GM12865 (cell line): ENCODE data around the gene STK11.
A peak's percentile ranks its signal among the peaks of the same experiment; 100 is the strongest.

ENCODE experiments used
- DNase-seq: peaks from one replicate; pipeline ENCODE4 v3.0.0; 2010; ENCODE audit warnings: low read depth
- H3K4me3 ChIP-seq: 2 replicates; pipeline ENCODE4 v1.5.1; 2011; ENCODE audit warnings: mild to moderate bottlenecking, low read depth, low read length, control low read depth
- TF ChIP-seq, protein P1 (sequence below): IDR thresholded peaks from 2 replicates; pipeline ENCODE4 v1.5.1; 2011; ENCODE audit warnings: low read length, control low read depth, low read depth, inconsistent platforms; ENCODE audit not compliant: insufficient read depth; ENCODE audit errors: missing control alignments

Gene STK11

DNA sequence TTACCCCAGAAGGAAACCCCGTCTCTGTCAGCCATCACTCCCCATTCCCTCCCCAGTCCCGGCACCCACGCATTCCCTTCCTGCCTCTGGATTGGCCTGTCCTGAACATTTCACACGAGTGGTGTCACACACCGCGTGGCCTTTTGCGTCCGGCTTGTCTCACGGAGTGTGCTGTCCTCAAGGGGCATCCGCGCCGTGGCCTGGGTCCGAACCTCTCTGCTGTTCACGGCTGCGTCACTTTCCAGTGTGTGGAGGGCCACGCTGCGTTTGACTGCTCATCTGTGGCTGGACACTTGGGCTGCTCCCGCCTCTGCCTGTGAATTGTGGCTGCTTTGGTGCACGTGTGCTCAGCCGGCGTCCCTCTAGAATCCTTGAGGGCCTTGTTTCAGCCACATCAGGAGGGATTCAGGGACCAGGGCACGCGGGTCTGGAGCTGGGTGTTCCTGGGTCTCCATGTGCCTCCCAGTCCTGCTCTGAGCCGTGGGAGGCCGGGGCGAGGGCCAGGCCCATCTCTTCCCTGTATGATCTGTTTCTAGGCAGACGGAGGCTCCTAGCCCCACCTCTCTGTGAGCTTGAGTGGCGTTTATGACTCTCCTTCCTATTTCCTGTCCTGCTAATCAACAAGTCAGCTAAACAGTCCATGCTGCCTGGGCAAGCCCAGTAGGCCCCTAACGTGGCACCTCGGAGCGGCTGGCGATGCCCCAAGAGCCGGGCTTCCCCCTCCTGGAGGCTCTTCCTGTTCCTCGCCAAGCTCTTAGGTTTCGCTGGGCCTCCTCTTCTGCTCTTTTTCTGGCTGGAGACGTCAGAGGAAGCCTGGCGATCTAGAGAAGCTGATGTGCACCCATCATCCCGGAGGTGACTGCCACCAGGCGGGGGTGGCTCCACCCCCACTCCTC is 8.1 kb downstream of the STK11 start:
- peak; percentile 74 for DNase-seq
- peak overlapping the region; percentile 26 for H3K4me3 ChIP-seq
- TF ChIP-seq, protein P1, sequence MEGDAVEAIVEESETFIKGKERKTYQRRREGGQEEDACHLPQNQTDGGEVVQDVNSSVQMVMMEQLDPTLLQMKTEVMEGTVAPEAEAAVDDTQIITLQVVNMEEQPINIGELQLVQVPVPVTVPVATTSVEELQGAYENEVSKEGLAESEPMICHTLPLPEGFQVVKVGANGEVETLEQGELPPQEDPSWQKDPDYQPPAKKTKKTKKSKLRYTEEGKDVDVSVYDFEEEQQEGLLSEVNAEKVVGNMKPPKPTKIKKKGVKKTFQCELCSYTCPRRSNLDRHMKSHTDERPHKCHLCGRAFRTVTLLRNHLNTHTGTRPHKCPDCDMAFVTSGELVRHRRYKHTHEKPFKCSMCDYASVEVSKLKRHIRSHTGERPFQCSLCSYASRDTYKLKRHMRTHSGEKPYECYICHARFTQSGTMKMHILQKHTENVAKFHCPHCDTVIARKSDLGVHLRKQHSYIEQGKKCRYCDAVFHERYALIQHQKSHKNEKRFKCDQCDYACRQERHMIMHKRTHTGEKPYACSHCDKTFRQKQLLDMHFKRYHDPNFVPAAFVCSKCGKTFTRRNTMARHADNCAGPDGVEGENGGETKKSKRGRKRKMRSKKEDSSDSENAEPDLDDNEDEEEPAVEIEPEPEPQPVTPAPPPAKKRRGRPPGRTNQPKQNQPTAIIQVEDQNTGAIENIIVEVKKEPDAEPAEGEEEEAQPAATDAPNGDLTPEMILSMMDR: no peak

DNA sequence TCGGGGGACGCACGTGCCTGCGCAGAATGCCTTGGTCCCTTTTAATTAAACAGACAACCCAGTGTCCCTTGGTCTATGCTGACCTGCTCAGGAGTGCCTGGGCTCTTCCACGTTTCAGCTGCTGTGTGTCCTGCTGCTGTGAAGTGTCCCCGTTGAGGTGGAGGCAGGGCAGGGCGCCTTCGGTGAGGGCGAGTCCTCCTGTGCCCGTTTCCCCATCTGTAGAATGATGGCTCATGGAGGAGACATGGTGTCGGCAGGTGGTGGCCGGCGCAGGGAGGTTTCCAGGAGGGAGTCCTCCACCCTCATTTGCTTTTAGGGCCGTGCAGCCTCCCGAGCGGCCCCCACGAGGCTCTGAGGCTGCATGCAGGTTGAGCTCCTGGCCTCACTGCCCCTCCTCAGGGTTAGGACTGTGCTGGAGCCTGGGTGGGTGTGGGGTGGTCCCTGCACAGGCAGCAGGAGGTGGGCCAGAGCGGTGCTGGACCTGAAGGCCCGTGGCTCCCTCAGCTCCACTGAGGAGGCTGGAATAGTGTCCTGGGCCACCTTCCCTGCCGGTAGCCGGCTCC is 8.8 kb downstream of the STK11 start:
- H3K4me3 ChIP-seq: no peak overlapping the region; the same call in 1 of the 2 replicates
- TF ChIP-seq, protein P1: no peak
- DNase-seq: no peak

DNA sequence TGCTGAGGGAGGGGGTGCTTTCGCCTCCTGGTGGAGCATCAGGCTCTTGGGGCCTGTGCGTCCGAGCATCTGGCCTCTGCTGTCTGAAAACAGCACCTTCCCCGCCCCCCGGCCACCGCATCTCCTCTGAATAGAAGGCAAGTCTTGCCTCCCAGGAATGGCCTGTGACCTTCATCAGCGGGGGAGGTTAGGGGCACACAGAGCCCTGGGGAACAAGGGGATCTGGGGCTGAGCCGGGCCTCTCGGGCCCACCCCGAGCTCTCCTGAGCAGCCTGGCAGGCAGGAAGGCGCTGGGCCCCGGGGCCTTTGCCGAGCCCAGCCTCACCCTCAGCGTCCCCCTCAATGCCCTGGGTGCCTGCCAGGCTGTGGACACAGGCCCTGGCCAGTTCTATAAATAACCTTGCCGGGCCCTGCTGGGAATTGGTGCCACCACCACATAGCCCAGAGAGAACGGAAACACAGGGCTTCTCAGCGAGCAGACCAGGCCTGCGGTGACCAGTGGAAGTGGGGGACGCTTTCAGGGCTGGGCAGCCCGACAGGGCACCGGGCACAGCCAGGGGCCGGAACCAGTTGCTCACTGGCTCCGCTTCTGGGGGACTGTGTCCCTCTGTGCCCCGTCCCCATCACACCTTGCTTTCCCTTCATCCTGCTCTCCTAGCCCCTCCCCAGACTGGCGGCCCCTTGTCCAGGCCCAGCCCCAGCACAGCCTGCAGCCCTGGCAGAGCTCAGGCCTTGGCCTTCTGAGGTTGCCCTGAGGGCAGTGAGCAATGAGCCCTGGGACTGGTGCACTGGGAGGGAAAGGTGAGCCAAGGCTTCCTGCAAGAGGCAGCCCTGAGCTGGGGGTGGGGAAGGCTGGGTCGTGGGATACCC is 9.5 kb downstream of the STK11 start:
- DNase-seq: no peak
- no peak overlapping the region for H3K4me3 ChIP-seq

DNA sequence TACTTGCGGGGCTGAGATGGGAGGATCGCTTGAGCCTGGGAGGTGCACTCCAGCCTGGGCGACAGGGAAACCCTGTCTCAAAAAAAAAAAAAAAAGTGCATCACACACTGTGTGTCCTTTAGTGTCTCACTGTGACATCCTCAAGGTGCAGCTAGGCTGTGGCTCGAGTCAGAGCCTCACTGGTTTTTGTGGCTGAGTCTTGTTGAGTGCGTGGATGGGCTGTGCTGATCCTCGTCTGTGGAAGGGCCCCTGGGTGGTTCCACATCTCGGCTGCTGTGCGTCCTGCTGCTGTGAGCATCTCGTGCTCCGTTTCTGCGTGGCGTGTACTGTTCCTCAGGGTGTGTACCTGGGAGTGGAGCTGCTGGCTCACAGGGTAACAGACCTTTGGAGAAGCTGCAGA is 11.2 kb downstream of the STK11 start:
- TF ChIP-seq, protein P1: no peak
- DNase-seq: no peak
- no peak overlapping the region for H3K4me3 ChIP-seq

More for the DNA sequence above, 9.5 kb downstream of the STK11 start:
- TF ChIP-seq, protein P1: no peak

DNA sequence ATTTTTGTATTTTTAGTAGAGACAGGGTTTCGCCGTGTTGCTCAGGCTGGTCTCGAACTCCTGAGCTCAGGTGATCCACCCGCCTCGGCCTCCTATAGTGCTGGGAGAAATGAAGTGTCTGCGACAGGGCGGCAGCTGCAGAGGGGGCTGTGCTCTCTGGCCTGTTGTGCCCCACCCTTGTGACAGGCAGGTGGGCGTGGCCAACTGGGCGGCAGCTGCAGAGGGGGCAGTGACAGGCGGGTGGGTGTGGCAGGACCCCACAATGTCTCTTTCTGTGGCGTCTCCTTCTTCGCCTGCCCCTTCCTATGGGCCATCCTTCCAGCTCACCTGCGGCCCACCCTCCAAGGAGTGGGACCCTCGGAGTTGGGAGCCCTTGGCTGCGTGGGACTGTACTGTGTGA is 11.8 kb downstream of the STK11 start:
- TF ChIP-seq, protein P1: no peak
- no peak overlapping the region for H3K4me3 ChIP-seq
- DNase-seq: no peak

DNA sequence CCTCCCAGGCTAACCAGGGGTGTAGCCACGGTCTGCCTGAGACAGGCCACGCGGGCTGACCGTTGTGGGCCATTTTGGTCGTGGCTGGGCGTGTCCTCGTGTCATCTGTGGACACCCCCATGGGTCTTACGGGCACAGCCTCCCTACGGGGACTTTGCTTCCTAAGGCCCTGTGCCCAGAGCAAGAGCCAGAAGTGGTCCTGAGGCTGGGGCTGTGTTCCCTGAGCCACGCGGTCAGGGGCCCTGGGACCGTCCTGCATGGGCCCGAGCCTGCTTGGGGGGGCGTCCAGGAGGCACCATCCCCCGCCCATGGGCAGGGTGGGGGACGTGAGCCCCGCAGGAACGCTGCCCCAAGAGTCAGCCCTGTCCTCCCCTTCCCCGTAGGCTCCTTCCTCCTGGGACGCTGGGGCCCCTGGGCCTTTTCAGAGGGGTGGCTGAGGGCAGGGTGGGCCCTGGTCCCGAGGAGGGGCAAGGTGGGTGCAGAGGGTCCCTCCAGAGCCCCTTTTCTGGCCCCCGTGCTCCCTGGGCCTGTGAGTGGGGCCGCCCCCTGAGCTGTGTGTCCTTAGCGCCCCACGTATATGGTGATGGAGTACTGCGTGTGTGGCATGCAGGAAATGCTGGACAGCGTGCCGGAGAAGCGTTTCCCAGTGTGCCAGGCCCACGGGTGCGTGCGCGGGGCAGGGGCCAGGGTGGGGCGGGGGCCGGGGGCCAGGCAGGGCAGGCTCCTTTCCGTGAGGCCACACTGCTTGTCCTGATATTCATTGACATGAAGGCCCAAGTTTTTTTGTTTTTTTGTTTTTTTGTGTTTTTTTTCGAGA is 13.4 kb downstream of the STK11 start:
- H3K4me3 ChIP-seq: no peak overlapping the region
- DNase-seq: no peak
- TF ChIP-seq, protein P1: no peak
